IMR-90 (cell line): ENCODE results near the gene HRH2. TPM values are rescaled to one million over a fixed set of nuclear protein-coding genes. Genes with fewer than 3 reads are reported as not detected.

Experiments used
- ATAC-seq: fragments of 200-7000 bp; cut with Tn5 transposase; 2 replicates; pipeline ENCODE4 v1.9.1; 2020; ENCODE audit warnings: low read depth, mild to moderate bottlenecking, moderate library complexity
- BruUV-seq: library from RNA; stranded (reverse); fragments of 400-500 nt; replicated peaks from 2 replicates; lab custom pipeline; 2021; lab: Mats Ljungman, UMichigan
- CTCF ChIA-PET: fragments of 300-600 bp; formaldehyde crosslinking; extraction: SDS; loops from one replicate; lab custom pipeline; 2021; ENCODE audit warnings: antibody characterized with exemption; lab: Yijun Ruan, JAX
- POLR2A ChIA-PET: fragments of 300-600 bp; sonication (Branson Sonifier 250); formaldehyde crosslinking; loops from one replicate; lab custom pipeline; 2022; ENCODE audit warnings: antibody characterized with exemption; ENCODE audit not compliant: unreplicated experiment; lab: Charles Lee
- DNase-seq: peaks from one replicate; pipeline ENCODE4 v3.0.0; 2013
- H2AFZ ChIP-seq: replicated peaks from 2 replicates; pipeline ENCODE3; 2013; ENCODE audit warnings: low read length, mild to moderate bottlenecking; ENCODE audit not compliant: poor library complexity
- H2AK5ac ChIP-seq: 2 replicates; pipeline ENCODE4 v1.6.1; 2013; ENCODE audit warnings: low read depth, low read length, inconsistent platforms
- H2AK9ac ChIP-seq: replicated peaks from 2 replicates; pipeline ENCODE3; 2013; ENCODE audit warnings: mild to moderate bottlenecking, low read depth, low read length, moderate library complexity; ENCODE audit not compliant: poor library complexity
- H2BK120ac ChIP-seq: 2 replicates; pipeline ENCODE4 v1.6.1; 2013; ENCODE audit warnings: low read depth, low read length, inconsistent platforms
- H2BK15ac ChIP-seq: 3 replicates; pipeline ENCODE4 v1.6.1; 2013; ENCODE audit warnings: low read depth, low read length, inconsistent platforms
- H2BK20ac ChIP-seq: 2 replicates; pipeline ENCODE4 v1.6.1; 2013; ENCODE audit warnings: low read depth, mild to moderate bottlenecking, inconsistent platforms, low read length, moderate library complexity
- H2BK5ac ChIP-seq: 2 replicates; pipeline ENCODE4 v1.6.1; 2013; ENCODE audit warnings: mild to moderate bottlenecking, low read depth, low read length, inconsistent platforms; ENCODE audit not compliant: poor library complexity, severe bottlenecking
- H3K14ac ChIP-seq: replicated peaks from 2 replicates; pipeline ENCODE4 v1.6.1; 2013; ENCODE audit warnings: low read depth, low read length, inconsistent platforms
- H3K18ac ChIP-seq: 2 replicates; pipeline ENCODE4 v1.6.1; 2013; ENCODE audit warnings: low read depth, low read length, control low read depth
- H3K23ac ChIP-seq: 2 replicates; pipeline ENCODE4 v1.6.1; 2013; ENCODE audit warnings: low read depth, low read length, inconsistent platforms
- H3K27ac ChIP-seq: 2 replicates; pipeline ENCODE4 v1.5.1; 2013; ENCODE audit warnings: mild to moderate bottlenecking, control low read depth, low read length; ENCODE audit not compliant: insufficient read depth
- H3K27me3 ChIP-seq: 2 replicates; pipeline ENCODE4 v1.6.1; 2013; ENCODE audit warnings: low read length; ENCODE audit not compliant: control insufficient read depth, insufficient read depth
- H3K36me3 ChIP-seq: 2 replicates; pipeline ENCODE4 v1.6.1; 2013; ENCODE audit warnings: low read length, mixed read lengths; ENCODE audit not compliant: control insufficient read depth, insufficient read depth
- H3K4ac ChIP-seq: 2 replicates; pipeline ENCODE4 v1.6.1; 2013; ENCODE audit warnings: low read depth, low read length, inconsistent platforms
- H3K4me1 ChIP-seq: 2 replicates; pipeline ENCODE4 v1.6.1; 2013; ENCODE audit warnings: low read length, mixed read lengths; ENCODE audit not compliant: control insufficient read depth, insufficient read depth
- H3K4me2 ChIP-seq: 2 replicates; pipeline ENCODE4 v1.6.1; 2013; ENCODE audit warnings: low read depth, mild to moderate bottlenecking, control low read depth, low read length, moderate library complexity
- H3K4me3 ChIP-seq: 2 replicates; pipeline ENCODE4 v1.5.1; 2013; ENCODE audit warnings: low read depth, mild to moderate bottlenecking, control low read depth, low read length, moderate library complexity; ENCODE audit not compliant: insufficient read depth
- H3K56ac ChIP-seq: 2 replicates; pipeline ENCODE4 v1.6.1; 2013; ENCODE audit warnings: low read length, inconsistent platforms; ENCODE audit not compliant: insufficient read depth; ENCODE audit errors: extremely low read depth
- H3K79me1 ChIP-seq, 2 experiments: 2 replicates each; pipeline ENCODE4 v1.6.1; 2013; ENCODE audit warnings: low read length in 2 of 2, inconsistent platforms in 1 of 2, low read depth in 1 of 2
- H3K9ac ChIP-seq: 2 replicates; pipeline ENCODE4 v1.6.1; 2013; ENCODE audit warnings: low read depth, low read length, control low read depth
- H3K9me1 ChIP-seq: 2 replicates; pipeline ENCODE4 v1.6.1; 2013; ENCODE audit warnings: low read length, inconsistent platforms; ENCODE audit not compliant: insufficient read depth
- H3K9me3 ChIP-seq: 2 replicates; pipeline ENCODE4 v1.6.1; 2013; ENCODE audit warnings: low read length; ENCODE audit not compliant: control insufficient read depth, insufficient read depth
- H4K20me1 ChIP-seq: 2 replicates; pipeline ENCODE4 v1.6.1; 2013; ENCODE audit warnings: low read length, inconsistent platforms; ENCODE audit not compliant: insufficient read depth
- H4K5ac ChIP-seq: 2 replicates; pipeline ENCODE4 v1.6.1; 2013; ENCODE audit warnings: mild to moderate bottlenecking, low read depth, low read length, control low read depth
- H4K8ac ChIP-seq, 2 experiments: 2 replicates each; pipeline ENCODE4 v1.6.1; 2013; ENCODE audit warnings: low read depth in 2 of 2, low read length in 2 of 2, control low read depth in 1 of 2, inconsistent platforms in 1 of 2
- H4K91ac ChIP-seq: 2 replicates; pipeline ENCODE4 v1.6.1; 2013; ENCODE audit warnings: low read depth, low read length, inconsistent platforms; ENCODE audit not compliant: insufficient read depth
- MAZ ChIP-seq: IDR thresholded peaks from 2 replicates; pipeline ENCODE4 v1.6.1; 2012; ENCODE audit warnings: low read depth, mild to moderate bottlenecking, low read length, improper control_type of control experiment, moderate library complexity, borderline replicate concordance
- RCOR1 ChIP-seq: IDR thresholded peaks from 2 replicates; pipeline ENCODE4 v1.6.1; 2012; ENCODE audit warnings: mild to moderate bottlenecking, low read length, improper control_type of control experiment; ENCODE audit not compliant: insufficient replicate concordance
- WGBS, 2 experiments: methylation state at CpG; one replicate each; pipeline versions ENCODE4 v1.1.5 to v1.1.7; 2013; ENCODE audit warnings: missing lambda C conversion rate in 2 of 2; ENCODE audit not compliant: insufficient read length in 1 of 2; ENCODE audit errors: extremely low coverage in 2 of 2; 5-methylcytosine and 5-hydroxymethylcytosine counted together
- dilution Hi-C: fragments of 300-500 bp; cut with HindIII; formaldehyde crosslinking; loops from one replicate; pipeline ENCODE4 v1.14.3; 2018; ENCODE audit warnings: low sequenced_read_pairs; ENCODE audit not compliant: unreplicated experiment
- in situ Hi-C: fragments of 300-500 bp; cut with MboI; formaldehyde crosslinking; loops from 3 replicates; pipeline ENCODE4 v1.14.3; 2019; ENCODE audit warnings: low sequenced_read_pairs, inconsistent platforms, mixed read lengths
- intact Hi-C: fragments of 100-400 bp; cut with micrococcal nuclease; formaldehyde crosslinking; loops from 2 replicates; pipeline ENCODE4 v1.10.0; 2022
- polyA plus RNA-seq, 3 experiments: library from polyadenylated mRNA; depleted of rRNA; stranded (reverse); fragments of >200 nt; gene quantifications; 2 replicates each; pipeline ENCODE4 v1.2.3, GENCODE V29; 2012; ENCODE audit warnings: low replicate concordance in 1 of 3
- total RNA-seq: library from RNA; depleted of rRNA; stranded (reverse); fragments of >200 nt; gene quantifications from 2 replicates; pipeline ENCODE4 v1.2.3, GENCODE V29; 2012

Gene HRH2
- total and polyA plus RNA-seq, 2 of the 4 experiments (the other 2 are of a cell fraction): not detected

- Histone ChIP-seq H3K27ac (no peak overlapping the region), H3K4ac (no peak overlapping the region), H4K5ac (no peak overlapping the region), H3K9me1 (no peaks in the 10 kb centered on the region), H4K20me1 (no peaks in the 10 kb centered on the region), H3K9me3 (peaks cover 1% of the 10 kb centered on the region), H3K14ac (no peak overlapping the region), H4K8ac (no peak overlapping the region), H2BK120ac (no peak overlapping the region), H3K18ac (no peak overlapping the region), H3K4me2 (no peak overlapping the region), H2AK9ac (no peak overlapping the region), H2BK15ac (no peak overlapping the region), H2AK5ac (no peak overlapping the region), H3K4me3 (no peak overlapping the region), H3K9ac (no peak overlapping the region), H2BK5ac (no peak overlapping the region), H3K23ac (no peak overlapping the region), H4K91ac (no peak overlapping the region), H2BK20ac (no peak overlapping the region), H2AFZ (no peak overlapping the region), H3K36me3 (no peaks in the 10 kb centered on the region), H3K4me1 (no peaks in the 10 kb centered on the region), H3K56ac (no peak overlapping the region), H3K27me3 (no peaks in the 10 kb centered on the region), H3K79me1 (no peaks in the 10 kb centered on the region)
- CTCF ChIA-PET: no interaction called here
- dilution Hi-C loops (no loop called here), in situ Hi-C loops (no loop called here), intact Hi-C loops (no loop called here)
- no CpG with 5 or more reads among the region's 3 CpGs for WGBS, 2 experiments
- no TSS peak for BruUV-seq
- DNase-seq (no peak), ATAC-seq (no peak)
- POLR2A ChIA-PET: no interaction called here
- TF ChIP-seq MAZ (no peak), RCOR1 (no peak)
Measured at GRCh38 chr5:175646251-175646650, 11.6 kb upstream of the HRH2 start.
